GM13976 (cell line): ENCODE results near the gene HEG1.

ENCODE experiments used
- DNase-seq: peaks from one replicate; pipeline ENCODE4 v3.0.0; 2012; ENCODE audit warnings: low spot score
- CTCF ChIP-seq: IDR thresholded peaks from 2 replicates; pipeline ENCODE4 v1.5.1; 2012; ENCODE audit warnings: borderline replicate concordance, mild to moderate bottlenecking; ENCODE audit not compliant: insufficient read depth; ENCODE audit errors: extremely low read depth, missing control alignments, control extremely low read depth
- in situ Hi-C: fragments of 300-500 bp; cut with MboI; formaldehyde crosslinking; loops from one replicate; pipeline ENCODE4 v1.12.0; 2022; ENCODE audit warnings: low sequenced_read_pairs, mixed read lengths, inconsistent platforms; ENCODE audit not compliant: unreplicated experiment

HEG1 gene

GRCh38 chr3:125079675-125080045 is 23.9 kb upstream of the HEG1 start:
- no peak for TF ChIP-seq CTCF
- DNase-seq, result no peak
- in situ Hi-C loops, result no loop called here

DNA sequence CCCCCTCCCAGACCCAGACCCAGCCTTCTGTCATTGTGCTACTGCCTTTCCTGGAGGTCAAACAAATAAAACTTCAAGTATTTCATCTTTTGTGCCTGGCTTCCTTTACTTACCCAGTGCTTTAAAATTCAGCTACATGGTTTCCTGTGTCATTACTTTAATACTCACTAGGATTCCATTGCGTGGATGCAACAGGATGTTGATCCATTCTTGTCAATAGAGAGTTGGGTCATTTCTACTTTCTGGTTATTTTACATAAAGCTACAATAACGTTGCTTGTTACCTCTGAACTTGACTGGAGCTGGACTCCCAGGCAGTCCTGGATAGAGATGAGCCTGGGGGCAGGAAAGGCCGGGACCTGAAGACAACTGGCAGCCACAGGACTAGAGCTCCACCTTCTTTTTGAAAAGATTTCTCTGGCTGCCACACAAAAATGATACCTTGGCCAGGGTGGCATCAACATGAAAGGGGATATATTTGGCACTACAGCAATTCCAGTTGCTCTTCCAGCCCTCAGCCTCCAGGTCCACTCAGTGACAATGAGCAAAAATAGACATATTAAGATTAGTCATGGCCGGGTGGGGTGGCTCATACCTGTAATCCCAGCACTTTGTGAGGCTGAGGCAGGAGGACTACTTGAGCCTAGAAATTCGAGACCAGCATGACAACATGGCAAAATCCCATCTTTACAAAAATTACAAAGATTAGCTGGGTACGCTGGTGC is 23.3 kb upstream of the HEG1 start:
- no peak for DNase-seq
- no peak for TF ChIP-seq CTCF
- in situ Hi-C loops, result no loop called here

DNA sequence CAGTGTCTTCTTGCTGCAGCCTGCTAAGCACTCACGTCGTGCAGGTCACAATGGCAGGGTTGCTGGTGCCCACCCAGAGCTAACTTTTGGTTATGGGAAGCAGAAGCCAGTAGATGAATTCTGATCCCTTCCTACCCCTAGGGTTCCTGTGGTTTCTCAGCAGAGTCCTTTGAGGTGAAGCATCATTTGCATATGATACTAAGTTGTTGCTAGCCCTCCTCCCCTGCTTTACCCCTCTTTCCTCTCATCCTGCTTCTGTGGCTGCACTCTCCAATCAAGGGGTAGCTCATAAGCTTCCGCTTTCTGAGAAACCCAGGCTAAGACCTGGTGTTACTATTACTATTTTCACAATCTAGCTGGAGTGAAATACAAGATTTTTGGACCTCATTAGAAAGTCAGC is 22.1 kb upstream of the HEG1 start:
- in situ Hi-C loops, result no loop called here
- no peak for DNase-seq
- no peak for TF ChIP-seq CTCF

DNA sequence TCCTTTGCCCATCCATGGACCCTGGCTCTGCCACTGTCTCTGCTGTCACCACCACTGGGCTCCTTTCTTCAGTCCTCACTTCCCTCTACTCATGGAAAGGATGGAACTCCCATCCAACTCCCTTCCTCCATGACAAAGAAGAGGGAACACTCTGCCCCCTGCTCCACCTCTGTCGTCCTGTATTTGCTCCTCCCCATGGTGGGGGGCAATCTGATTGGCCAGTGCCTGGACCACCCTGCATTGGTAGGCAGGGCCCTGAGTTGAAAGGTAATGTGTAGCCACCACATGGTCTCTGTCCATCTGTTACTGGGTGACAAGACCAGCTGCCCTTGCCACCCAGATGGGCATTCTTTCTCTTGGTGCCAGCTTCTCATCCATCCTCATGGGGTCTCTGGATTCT is 20.7 kb upstream of the HEG1 start:
- in situ Hi-C loops, result no loop called here
- no peak for DNase-seq
- TF ChIP-seq CTCF, result no peak

DNA sequence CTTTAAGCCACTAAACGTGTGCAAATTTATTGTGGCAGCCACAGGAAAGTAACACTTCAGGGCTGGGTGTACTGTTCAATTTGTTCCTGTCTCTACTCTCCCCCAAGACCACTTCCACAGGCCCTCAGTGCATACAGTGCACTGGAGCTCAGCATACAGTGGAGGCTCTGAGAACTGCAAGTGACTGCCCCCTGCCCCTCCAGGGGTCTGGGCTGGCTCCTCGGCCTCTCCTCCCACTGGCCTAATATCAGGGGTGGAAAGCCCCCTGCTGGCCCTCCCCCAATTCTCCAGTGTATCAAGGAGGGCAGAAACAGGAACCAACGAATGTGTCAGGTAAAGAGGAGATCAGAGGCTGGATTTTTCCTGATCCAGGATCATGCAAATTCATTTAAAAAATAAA is 19.9 kb upstream of the HEG1 start:
- DNase-seq, result no peak
- in situ Hi-C loops, result no loop called here
- no peak for TF ChIP-seq CTCF

DNA sequence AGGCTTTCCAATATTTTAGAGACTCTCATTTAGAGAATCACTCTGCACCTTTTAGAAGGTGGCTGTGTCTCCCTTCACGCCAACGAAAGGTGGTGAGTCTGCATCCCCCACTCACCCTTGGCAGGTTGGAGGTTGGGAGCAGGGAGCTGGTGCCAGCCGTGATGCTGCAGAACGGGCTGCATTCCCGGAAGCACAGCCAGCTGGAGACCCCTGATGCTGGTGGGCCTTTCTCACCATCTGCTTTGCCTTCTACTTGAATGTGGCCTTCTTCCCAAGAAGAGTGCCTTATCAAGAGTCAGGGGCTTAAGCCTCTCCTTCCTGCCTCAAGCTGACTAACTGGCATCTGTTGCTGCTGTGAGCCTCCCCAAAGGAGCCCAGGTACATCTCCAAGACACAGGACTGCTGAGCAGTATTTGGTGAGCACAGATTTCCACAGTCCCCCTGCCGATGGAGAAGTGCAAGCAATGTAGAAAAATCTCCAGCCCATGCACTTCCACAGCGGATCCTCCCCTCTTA is 17.7 kb upstream of the HEG1 start:
- in situ Hi-C loops, result no loop called here
- DNase-seq, result no peak
- no peak for TF ChIP-seq CTCF
